C4-2B (cell line): ENCODE results near the gene EPHA7.

Experiments used
- ZFX ChIP-seq: fragments of 450-650 bp; IDR thresholded peaks from 2 replicates; pipeline ENCODE4 v1.6.1; 2017
- TF ChIP-seq, protein P1 (sequence below): fragments of 450-650 bp; conservative IDR thresholded peaks from 2 replicates; pipeline ENCODE4 v1.5.1; 2017; ENCODE audit warnings: mild to moderate bottlenecking

DNA sequence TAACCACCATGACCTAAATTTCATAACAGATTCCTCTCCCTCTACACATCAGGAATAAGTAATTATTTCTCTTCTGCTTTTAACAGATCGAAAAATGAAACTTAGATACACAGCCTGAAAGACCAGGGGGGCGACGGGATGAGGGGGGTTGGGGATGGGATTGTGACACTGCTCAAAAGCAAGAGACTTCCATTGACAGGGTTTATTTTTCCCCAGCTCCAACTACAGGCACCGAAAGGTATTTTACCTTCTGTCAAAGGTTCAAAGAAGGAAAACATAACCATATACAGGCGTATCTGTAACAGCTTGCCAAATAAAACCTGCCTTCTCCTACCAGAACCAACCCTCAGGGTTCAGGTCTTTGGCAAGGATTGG, 1.3 kb downstream of the EPHA7 start:
- TF ChIP-seq, protein P1, sequence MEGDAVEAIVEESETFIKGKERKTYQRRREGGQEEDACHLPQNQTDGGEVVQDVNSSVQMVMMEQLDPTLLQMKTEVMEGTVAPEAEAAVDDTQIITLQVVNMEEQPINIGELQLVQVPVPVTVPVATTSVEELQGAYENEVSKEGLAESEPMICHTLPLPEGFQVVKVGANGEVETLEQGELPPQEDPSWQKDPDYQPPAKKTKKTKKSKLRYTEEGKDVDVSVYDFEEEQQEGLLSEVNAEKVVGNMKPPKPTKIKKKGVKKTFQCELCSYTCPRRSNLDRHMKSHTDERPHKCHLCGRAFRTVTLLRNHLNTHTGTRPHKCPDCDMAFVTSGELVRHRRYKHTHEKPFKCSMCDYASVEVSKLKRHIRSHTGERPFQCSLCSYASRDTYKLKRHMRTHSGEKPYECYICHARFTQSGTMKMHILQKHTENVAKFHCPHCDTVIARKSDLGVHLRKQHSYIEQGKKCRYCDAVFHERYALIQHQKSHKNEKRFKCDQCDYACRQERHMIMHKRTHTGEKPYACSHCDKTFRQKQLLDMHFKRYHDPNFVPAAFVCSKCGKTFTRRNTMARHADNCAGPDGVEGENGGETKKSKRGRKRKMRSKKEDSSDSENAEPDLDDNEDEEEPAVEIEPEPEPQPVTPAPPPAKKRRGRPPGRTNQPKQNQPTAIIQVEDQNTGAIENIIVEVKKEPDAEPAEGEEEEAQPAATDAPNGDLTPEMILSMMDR = no peak
- no peak for TF ChIP-seq ZFX
